Activated CD4-positive, alpha-beta T cell treated with anti-CD3 and anti-CD28 coated beads for 24 hours (primary cell): Measurements from ENCODE around the gene PPP2R5C.
"Not testable (repeated sequence)": the region's sequence is repeated elsewhere in the genome, so short reads cannot be mapped to it uniquely, and the experiment has no call there.

Source experiments
- DNase-seq, 2 donors: peaks; one replicate each; pipeline ENCODE4 v3.0.0-alpha.2; 2020; ENCODE audit warnings: low read depth in 2 of 2

The PPP2R5C gene

DNA sequence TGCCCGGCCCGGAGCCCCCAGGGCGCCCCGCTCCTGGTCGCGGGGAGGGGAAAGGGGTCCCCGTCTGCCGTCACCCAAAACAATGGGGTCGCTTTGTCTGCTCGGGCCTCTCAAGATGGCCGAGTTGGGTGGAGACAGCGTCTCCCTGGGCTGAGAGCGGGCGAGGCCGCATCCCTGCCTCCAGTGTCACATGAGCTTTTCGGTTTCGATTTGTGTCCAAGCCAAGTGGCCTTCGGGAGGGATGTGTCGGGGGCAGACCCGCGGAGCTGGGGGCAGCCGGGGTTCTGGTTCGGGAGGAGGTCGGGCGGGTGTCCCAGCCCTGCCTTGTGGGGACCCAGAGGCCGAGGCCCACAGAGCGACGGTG lies 203.7 kb downstream of the PPP2R5C start:
- no peak for DNase-seq

GRCh38 chr14:101965770-101966722 lies 204.5 kb downstream of the PPP2R5C start:
- DNase-seq: no peak

GRCh38 chr14:101966742-101967141 lies 205.2 kb downstream of the PPP2R5C start:
- DNase-seq: no peak

GRCh38 chr14:101968186-101968585 lies 206.7 kb downstream of the PPP2R5C start:
- DNase-seq: no peak

DNA sequence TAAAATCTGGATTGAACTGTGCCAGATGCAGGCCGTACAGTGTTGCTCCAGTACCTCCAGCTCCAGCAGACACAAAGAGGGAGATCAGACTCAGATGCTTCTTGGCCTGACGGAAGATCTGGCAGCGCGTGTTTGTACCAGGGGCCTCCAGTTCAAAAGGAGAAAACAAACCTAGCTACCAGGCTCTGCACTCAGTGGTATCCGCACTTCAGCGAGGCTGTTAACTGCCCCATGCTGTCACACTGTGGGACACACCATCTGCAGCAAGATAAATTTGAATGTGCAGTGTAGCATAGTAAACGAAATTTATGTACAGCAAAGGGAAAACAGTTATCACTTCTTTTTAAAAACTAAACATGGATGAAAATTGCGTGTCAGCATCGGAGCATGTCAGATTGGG lies 208.0 kb downstream of the PPP2R5C start:
- DNase-seq: no peak

DNA sequence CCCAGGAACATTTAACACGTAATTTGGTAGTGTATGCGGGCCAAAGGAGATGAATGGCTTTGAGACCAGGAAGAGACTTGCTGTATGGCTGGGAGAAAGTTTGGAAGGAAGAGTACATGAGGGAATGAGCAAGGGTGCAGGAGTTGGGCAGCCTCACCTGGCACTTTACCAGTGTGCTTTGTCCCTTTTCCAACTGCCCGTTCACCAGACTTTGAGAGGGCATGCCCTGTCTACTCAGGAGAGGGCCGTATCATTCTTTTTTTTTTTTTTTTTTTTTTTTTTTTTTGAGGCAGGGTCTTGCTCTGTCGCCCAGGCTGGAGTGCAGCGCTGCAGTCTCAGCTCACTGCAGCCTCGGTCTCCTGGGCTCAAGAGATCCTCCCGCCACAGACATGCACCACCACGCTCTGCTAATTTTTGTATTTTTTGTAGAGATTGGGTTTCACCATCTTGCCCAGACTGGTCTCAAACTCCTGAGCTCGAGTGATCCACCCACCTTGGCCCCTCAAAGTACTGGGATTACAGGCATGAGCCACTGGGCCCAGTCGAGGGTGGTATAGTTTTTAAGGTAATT lies 209.4 kb downstream of the PPP2R5C start:
- no peak for DNase-seq

GRCh38 chr14:101971458-101971857 lies 209.9 kb downstream of the PPP2R5C start:
- not testable (repeated sequence) for DNase-seq

- DNase-seq: no peak
Observed at GRCh38 chr14:101972126-101972866, 210.8 kb downstream of the PPP2R5C start.

GRCh38 chr14:101973356-101973755 lies 211.8 kb downstream of the PPP2R5C start:
- no peak for DNase-seq

- no peak for DNase-seq
Observed at GRCh38 chr14:101975231-101975630, 213.7 kb downstream of the PPP2R5C start.
